Astrocyte of the spinal cord (primary cell): Measurements from ENCODE around the gene LTC4S.

Experiments
- DNase-seq: peaks from one replicate; pipeline ENCODE4 v3.0.0; 2011; ENCODE audit warnings: low read depth, low spot score
- H3K4me3 ChIP-seq: 2 replicates; pipeline ENCODE4 v1.5.1; 2011; ENCODE audit warnings: low read depth, mild to moderate bottlenecking, low read length, moderate library complexity
- CTCF ChIP-seq: IDR thresholded peaks from 2 replicates; pipeline ENCODE4 v1.5.1; 2012; ENCODE audit warnings: low read depth, mild to moderate bottlenecking, low read length, inconsistent platforms
- in situ Hi-C: cut with HindIII; loops from 2 replicates; pipeline ENCODE4 v1.10.0; 2017; ENCODE audit warnings: low sequenced_read_pairs

LTC4S gene

GRCh38 chr5:179765400-179765799 lies 28.4 kb upstream of the LTC4S start:
- no peak overlapping the region for H3K4me3 ChIP-seq
- peak; percentile 90 for DNase-seq
- in situ Hi-C loops = no loop called here
- TF ChIP-seq CTCF = no peak

GRCh38 chr5:179766021-179766725 lies 27.6 kb upstream of the LTC4S start:
- in situ Hi-C loops = no loop called here
- DNase-seq = peak; percentile 79
- H3K4me3 ChIP-seq = peak overlapping the region; percentile 8
- TF ChIP-seq CTCF = no peak

GRCh38 chr5:179766726-179767455 lies 26.9 kb upstream of the LTC4S start:
- no peak for DNase-seq
- peak overlapping the region; percentile 8 for H3K4me3 ChIP-seq
- TF ChIP-seq CTCF = no peak
- in situ Hi-C loops = no loop called here

- H3K4me3 ChIP-seq = no peak overlapping the region
- in situ Hi-C loops = no loop called here
- no peak for DNase-seq
- TF ChIP-seq CTCF = no peak
These were observed 26.2 kb upstream of the LTC4S start for GRCh38 chr5:179767496-179768100.

- in situ Hi-C loops = no loop called here
- H3K4me3 ChIP-seq = no peak overlapping the region
- peak; percentile 31 for TF ChIP-seq CTCF
- no peak for DNase-seq
These were observed 25.3 kb upstream of the LTC4S start for GRCh38 chr5:179768326-179769085.

GRCh38 chr5:179769271-179769670 lies 24.5 kb upstream of the LTC4S start:
- no peak for DNase-seq
- no peak for TF ChIP-seq CTCF
- in situ Hi-C loops = no loop called here
- H3K4me3 ChIP-seq = no peak overlapping the region
